NAMALWA (cell line): ENCODE results near the gene GP5.

Source experiments
- DNase-seq: peaks from one replicate; pipeline ENCODE4 v3.0.0-alpha.2; 2015; ENCODE audit warnings: low spot score

Gene GP5

GRCh38 chr3:194399166-194399565, at the start of gene GP5:
Gene GP5 (minus strand): TSS chr3:194399266. CDS start chr3:194398282, 984 bp downstream.
- DNase-seq: no peak

- DNase-seq: no peak
Observed at GRCh38 chr3:194447657-194448056, 48.6 kb upstream of the GP5 start.

DNA sequence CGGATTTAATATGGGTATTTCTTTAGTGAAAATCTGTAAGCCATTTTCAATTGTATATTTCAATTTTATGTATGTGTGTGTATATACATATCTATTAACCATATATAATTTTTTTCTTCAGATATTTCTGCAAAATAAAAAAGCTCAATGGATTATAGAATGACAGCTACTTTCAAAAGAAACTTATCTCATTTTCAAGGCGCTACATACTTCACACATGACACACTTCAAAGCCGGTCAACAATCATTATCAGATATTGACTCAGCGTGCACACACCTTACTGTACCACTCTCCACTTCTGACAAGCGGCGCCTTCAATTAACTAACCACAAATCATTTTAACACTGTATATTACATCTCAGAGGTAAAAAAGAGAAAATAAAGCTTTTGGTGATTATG, 48.1 kb upstream of the GP5 start:
- DNase-seq: no peak

DNA sequence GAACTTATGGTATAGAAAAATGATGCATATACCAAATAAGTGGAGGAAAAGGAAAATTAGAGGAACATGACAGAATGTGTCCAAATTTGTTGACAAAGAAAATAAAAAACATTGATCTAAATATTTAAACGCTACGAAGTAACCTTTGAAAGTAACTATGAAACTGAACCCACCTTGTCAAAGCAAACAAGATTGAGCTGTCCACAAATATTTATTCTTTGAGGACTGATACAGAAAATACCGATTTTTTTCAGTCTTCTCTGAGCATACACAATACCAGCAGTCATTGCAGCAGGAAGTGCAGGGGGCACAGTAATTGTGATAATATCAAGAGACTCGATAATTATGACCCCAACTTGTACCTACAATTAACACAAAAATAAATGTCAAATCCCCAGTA, 47.7 kb upstream of the GP5 start:
- no peak for DNase-seq

GRCh38 chr3:194446172-194446571, 47.1 kb upstream of the GP5 start:
- no peak for DNase-seq

- DNase-seq: no peak
Observed at GRCh38 chr3:194443901-194444300, 44.8 kb upstream of the GP5 start.

GRCh38 chr3:194440756-194441155, 41.7 kb upstream of the GP5 start:
- DNase-seq: no peak

GRCh38 chr3:194439881-194440550, 41.0 kb upstream of the GP5 start:
- no peak for DNase-seq

GRCh38 chr3:194434503-194434902, 35.4 kb upstream of the GP5 start:
- no peak for DNase-seq

GRCh38 chr3:194431554-194431953, 32.5 kb upstream of the GP5 start:
- DNase-seq: no peak

DNA sequence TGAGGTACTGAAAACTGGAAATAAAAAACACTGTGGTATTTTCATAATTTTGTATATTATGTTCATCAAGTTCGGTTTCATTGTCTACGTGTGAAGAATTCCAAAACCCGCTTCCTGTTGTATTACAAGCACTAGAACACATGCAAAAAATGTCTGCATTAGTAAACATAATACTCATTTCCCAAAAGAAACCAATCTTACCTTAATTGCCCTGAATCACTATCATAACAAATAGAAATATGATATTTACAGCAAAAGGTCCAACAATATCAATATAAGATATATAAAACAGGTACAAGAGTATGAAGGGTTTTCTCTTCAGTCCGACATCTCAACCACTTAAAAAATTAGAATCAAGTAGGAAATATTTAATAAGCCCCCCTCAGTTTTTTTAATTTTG, 26.3 kb upstream of the GP5 start:
- DNase-seq: no peak

- no peak for DNase-seq
Observed at GRCh38 chr3:194424953-194425352, 25.9 kb upstream of the GP5 start.

DNA sequence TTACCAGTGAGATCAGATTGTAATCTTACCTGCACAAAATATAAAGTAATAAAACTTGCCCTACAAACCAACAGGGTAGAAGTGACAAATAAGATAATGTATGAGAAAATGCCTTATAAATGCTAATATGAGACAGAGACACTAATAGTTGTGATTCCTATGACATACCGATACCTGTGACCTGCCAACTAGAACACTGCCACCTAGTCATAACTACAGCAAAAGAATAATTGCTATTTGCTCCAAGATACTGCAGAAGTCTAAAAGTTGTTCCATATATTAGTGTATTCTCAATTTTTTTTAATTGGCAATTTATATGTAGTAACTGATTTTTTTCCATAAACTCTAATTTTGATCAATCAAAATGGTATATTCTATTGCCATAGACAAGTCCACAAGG, 25.3 kb upstream of the GP5 start:
- DNase-seq: no peak

GRCh38 chr3:194423317-194423716, 24.3 kb upstream of the GP5 start:
- no peak for DNase-seq

- DNase-seq: no peak
Observed at GRCh38 chr3:194422188-194422587, 23.1 kb upstream of the GP5 start.

- no peak for DNase-seq
Observed at GRCh38 chr3:194418671-194419070, 19.6 kb upstream of the GP5 start.

GRCh38 chr3:194407423-194407822, 8.4 kb upstream of the GP5 start:
- no peak for DNase-seq

- DNase-seq: no peak
Observed at GRCh38 chr3:194405766-194406165, 6.7 kb upstream of the GP5 start.

DNA sequence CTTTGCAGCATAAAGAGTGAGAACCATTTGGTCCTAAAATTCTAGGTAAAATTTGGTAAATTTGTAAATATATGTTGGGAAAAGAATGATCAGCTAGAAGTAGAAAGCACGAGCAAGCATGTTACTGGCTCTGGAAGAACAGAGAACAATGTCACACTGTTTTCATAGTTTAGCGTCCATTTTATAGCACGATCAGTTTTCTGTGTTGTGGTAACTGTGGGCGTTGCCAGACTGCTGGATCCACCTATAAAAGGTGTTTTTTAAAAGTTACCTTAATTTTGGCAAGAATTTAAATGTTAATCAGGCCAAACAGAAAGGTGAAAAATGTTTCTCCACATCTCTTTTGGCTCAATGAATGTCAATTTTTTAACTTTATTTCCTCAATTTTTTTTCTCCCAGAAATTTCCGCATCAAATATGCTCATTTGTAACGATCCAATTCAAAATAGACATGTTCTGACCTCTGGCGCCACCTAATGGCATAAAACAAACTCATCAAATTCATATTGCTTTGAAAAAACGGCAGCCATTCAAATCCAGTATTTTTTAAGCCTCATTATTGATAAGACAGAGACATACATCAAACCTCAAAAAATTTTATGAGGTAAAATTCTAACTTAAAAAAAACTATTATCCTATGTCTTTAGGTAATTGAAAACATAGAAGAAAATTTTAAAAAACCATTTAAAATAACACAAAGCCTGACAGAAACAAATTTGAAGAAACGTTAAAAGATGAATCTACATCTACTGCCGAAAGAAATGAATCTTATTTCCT, 5.5 kb upstream of the GP5 start:
- DNase-seq: peak; percentile 73

DNA sequence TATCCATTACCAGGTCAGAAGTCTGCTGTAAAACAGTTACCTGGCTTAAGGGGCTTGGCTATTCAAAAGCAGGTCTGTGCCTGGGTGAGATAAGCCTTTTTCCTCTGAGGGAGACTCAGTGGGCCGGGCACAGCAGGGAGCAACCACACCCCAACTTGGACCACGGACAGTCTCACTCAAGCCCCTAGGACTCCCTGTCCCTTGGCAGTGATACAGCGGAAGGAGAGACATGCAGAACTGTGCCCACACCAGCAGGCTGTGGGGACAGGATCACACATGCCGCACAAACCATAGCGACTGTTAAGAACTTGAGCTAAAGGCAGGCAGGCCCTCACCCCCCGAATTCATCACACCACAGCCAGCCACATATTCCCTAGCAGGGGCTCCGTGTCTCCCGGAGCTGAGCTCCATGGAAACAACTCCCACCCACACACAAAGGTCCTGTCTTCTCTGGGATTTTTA, 2.8 kb upstream of the GP5 start:
- DNase-seq: no peak

- no peak for DNase-seq
Observed at GRCh38 chr3:194401346-194401745, 2.3 kb upstream of the GP5 start.

DNA sequence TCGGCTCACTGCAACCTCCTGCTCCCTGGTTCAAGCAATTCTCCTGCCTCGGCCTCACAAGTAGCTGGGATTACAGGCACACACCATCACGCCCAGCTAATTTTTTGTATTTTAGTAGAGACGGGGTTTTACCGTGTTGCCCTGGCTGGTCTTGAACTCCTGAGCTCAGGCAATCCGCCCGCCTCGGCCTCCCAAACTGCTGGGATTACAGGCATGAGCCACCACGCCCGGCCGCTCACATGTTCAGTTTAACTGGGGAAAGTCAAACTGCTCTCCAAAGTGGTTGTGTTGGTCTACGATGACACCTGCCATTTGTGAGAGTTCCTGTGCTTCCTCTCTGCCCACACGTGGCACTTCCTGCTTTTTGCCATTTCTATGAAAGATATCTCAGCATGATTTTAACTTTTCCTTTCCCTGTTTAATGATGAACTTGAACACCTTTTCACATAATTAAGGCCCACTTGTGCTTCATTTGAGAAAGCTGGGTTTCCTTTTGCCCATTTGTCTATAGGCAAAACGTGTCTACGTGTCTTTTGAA, 877 bp upstream of the GP5 start:
- DNase-seq: no peak

GRCh38 chr3:194397757-194398312, 1.2 kb downstream of the GP5 start:
- DNase-seq: no peak
